IPS DF 6.9 (cell line): Measurements from ENCODE around the gene CRYGB.

ENCODE experiments used
- DNase-seq: peaks from one replicate; pipeline ENCODE4 v3.0.0-alpha.2; 2013; ENCODE audit warnings: low read depth, low spot score
- H3K27ac ChIP-seq: one replicate; pipeline ENCODE4 v1.5.1; 2013; ENCODE audit warnings: low read length, control low read depth
- H3K27me3 ChIP-seq: 2 replicates; pipeline ENCODE4 v1.6.1; 2013; ENCODE audit warnings: mild to moderate bottlenecking, low read length; ENCODE audit not compliant: control insufficient read depth, insufficient read depth
- H3K36me3 ChIP-seq: 2 replicates; pipeline ENCODE4 v1.6.1; 2013; ENCODE audit warnings: low read length; ENCODE audit not compliant: control insufficient read depth, insufficient read depth
- H3K4me1 ChIP-seq: 2 replicates; pipeline ENCODE4 v1.6.1; 2013; ENCODE audit warnings: low read length; ENCODE audit not compliant: control insufficient read depth, insufficient read depth
- H3K4me3 ChIP-seq: 2 replicates; pipeline ENCODE4 v1.5.1; 2013; ENCODE audit warnings: mild to moderate bottlenecking, low read length
- H3K9me3 ChIP-seq: 2 replicates; pipeline ENCODE4 v1.6.1; 2013; ENCODE audit warnings: low read length, inconsistent platforms; ENCODE audit not compliant: control insufficient read depth, insufficient read depth
- WGBS: extraction: QIAGEN DNeasy Blood & Tissue Kit; methylation state at CpG from one replicate; pipeline ENCODE4 v1.1.7; 2013; ENCODE audit warnings: mixed read lengths, missing lambda C conversion rate; ENCODE audit not compliant: insufficient read length, insufficient coverage; 5-methylcytosine and 5-hydroxymethylcytosine counted together

The CRYGB gene

DNA sequence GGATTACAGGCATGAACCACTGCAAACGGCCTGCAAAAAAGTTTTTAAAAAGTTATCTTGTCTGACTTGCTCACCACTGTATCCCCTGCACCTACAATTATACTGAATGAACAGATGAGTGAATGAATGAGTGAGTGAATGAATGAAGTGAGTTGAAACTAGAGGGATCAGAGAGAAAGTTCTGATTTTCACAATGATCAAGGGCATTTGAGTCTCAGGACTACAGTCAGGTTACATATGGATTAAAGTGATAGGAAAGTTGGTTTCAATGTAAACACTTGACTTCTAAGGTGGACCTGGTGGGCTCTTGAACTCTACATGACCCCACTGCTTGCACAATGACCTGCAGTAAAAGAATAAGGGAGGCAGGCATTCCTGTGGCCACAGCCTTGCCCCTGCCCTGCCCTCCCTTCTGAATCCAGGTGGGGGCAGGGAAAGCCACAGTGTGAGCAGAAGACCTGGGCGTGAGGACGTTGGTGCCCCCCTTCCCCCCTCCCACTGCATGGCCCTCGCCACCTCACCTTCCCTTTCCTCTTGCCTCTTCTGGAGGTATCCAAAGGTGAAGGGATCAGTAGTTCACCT is 33.2 kb upstream of the CRYGB start:
- Histone ChIP-seq H3K36me3 (no peaks in the 10 kb centered on the region), H3K27me3 (no peaks in the 10 kb centered on the region), H3K27ac (no peak overlapping the region), H3K4me3 (no peak overlapping the region), H3K9me3 (no peaks in the 10 kb centered on the region), H3K4me1 (peaks cover 2% of the 10 kb centered on the region; the same call in 1 of the 2 replicates)
- no peak for DNase-seq
- WGBS: no CpG with 5 or more reads among the region's 4 CpGs

DNA sequence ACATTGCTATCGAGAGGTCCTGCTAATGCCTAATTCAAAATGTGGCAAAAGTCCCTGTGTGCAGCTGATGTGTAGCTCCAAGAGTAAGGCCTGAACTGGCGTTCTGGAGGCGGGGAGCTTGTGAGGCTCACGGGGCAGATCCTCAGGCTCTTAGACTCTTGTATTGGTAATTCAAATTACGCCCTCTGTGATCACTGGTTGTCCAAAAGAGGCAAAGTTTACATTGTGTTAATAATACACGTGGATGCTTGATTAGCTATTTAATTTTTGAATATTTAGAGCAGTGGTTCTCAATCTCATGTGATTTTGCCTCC is 29.8 kb upstream of the CRYGB start:
- no peak overlapping the region for H3K4me3 ChIP-seq
- peaks cover 2% of the 10 kb centered on the region; the same call in 1 of the 2 replicates for H3K4me1 ChIP-seq
- no CpG with 5 or more reads among the region's 6 CpGs for WGBS

DNA sequence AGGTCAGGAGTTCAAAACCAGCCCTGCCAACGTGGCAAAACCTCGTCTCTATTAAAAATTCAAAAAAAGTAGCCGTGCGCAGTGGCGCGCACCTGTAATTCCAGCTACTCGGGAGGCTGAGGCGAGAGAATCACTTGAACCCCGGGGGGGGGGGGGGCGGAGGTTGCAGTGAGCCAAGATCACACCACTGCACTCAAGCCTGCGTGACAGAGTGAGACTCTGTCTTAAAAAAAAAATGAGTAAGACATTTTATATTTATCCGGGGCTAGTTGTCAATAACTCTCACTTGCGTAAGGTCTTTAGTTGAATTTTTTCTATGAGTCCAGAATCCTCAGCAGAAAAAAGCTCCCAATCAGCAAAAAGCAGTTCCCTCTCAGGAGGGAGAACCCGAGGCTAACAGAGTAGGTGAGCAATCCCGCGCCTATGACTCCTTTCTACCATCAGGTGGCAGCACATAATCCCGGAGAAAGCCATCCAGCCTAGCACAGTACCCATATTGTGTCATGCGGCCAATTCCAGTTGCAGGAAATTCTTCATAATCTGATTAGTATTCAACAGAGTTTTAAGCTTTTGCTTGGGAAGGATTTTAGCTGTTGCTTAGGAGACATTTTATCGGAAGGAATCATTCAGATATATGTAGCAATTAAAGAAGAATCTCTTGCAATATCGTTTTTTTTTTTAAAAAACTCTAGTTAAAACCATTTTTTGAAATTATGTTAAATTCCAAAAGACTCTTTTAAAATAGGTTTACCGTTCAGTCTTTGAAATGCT is 29.3 kb upstream of the CRYGB start:
- no peak overlapping the region for H3K4me3 ChIP-seq
- WGBS: no CpG with 5 or more reads among the region's 21 CpGs

More for the DNA sequence above, 29.8 kb upstream of the CRYGB start:
- DNase-seq: no peak
- H3K27ac ChIP-seq: no peak overlapping the region
- no peaks in the 10 kb centered on the region for H3K36me3 ChIP-seq
- no peaks in the 10 kb centered on the region for H3K27me3 ChIP-seq
- no peaks in the 10 kb centered on the region for H3K9me3 ChIP-seq

GRCh38 chr2:208174144-208174543 is 28.2 kb upstream of the CRYGB start:
- H3K4me1 ChIP-seq: peaks cover 2% of the 10 kb centered on the region; the same call in 1 of the 2 replicates
- H3K9me3 ChIP-seq: no peaks in the 10 kb centered on the region
- no peaks in the 10 kb centered on the region for H3K27me3 ChIP-seq
- H3K36me3 ChIP-seq: no peaks in the 10 kb centered on the region
- WGBS: no CpG with 5 or more reads among the region's 9 CpGs
- DNase-seq: no peak
- H3K27ac ChIP-seq: no peak overlapping the region
- H3K4me3 ChIP-seq: no peak overlapping the region

More for the DNA sequence above, 29.3 kb upstream of the CRYGB start:
- peak; percentile 68 for DNase-seq
- H3K9me3 ChIP-seq: no peaks in the 10 kb centered on the region
- peaks cover 2% of the 10 kb centered on the region; the same call in 1 of the 2 replicates for H3K4me1 ChIP-seq
- H3K27me3 ChIP-seq: no peaks in the 10 kb centered on the region
- H3K27ac ChIP-seq: no peak overlapping the region
- H3K36me3 ChIP-seq: no peaks in the 10 kb centered on the region

GRCh38 chr2:208172125-208172524 is 26.2 kb upstream of the CRYGB start:
- Histone ChIP-seq H3K4me1 (peaks cover 2% of the 10 kb centered on the region; the same call in 1 of the 2 replicates), H3K4me3 (no peak overlapping the region), H3K9me3 (no peaks in the 10 kb centered on the region), H3K36me3 (no peaks in the 10 kb centered on the region), H3K27me3 (no peaks in the 10 kb centered on the region), H3K27ac (no peak overlapping the region)
- DNase-seq: no peak
- no CpG with 5 or more reads among the region's 4 CpGs for WGBS

DNA sequence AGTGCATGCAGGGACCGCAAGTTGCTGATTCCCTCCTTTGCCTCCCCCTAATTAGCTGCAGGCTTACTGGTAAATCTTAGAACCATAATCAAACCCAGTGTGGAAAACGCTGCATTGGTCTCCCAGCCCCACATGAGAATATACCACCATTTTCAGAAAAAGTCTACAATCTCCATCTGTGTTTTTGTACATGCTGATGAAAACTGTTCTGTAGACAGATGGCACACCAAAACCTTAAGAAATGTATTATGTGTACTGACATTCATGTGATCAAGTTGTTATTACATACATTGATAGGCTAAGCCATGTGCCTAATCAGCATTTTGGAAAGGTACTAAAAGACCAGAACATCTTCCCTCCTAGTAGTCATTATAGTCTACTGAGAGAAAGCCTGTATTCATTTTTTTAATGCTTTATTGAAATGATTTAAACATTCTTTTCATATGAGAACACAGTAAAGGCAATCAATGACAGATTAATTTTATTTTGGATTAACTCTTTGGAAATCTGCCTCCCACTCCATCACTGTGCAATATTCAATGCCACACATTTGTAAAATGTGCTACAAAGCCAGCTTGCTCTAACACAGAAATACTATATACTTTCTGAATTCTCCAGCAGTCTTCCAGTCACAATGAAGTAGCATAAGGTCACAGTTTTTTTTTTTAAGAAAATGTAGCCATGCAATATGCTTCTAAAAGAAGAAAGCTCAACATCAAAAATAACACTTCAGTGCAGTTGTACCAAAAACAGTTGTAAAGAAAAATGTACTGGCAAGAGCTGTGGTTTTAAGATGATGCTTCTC is 19.2 kb upstream of the CRYGB start:
- DNase-seq: no peak
- WGBS: no CpG with 5 or more reads among the region's 2 CpGs
- no peaks in the 10 kb centered on the region for H3K27me3 ChIP-seq
- no peaks in the 10 kb centered on the region for H3K36me3 ChIP-seq
- no peak overlapping the region for H3K27ac ChIP-seq
- no peaks in the 10 kb centered on the region for H3K4me1 ChIP-seq
- H3K9me3 ChIP-seq: no peaks in the 10 kb centered on the region
- no peak overlapping the region for H3K4me3 ChIP-seq

GRCh38 chr2:208163489-208163888 is 17.5 kb upstream of the CRYGB start, which contains the start of gene CRYGA:
Gene CRYGA, minus strand, starts transcription at chr2:208163589. Its CDS starts 33 bp downstream, at chr2:208163556.
- no peaks in the 10 kb centered on the region for H3K27me3 ChIP-seq
- no CpG with 5 or more reads among the region's 2 CpGs for WGBS
- no peaks in the 10 kb centered on the region for H3K36me3 ChIP-seq
- H3K4me3 ChIP-seq: no peak within 1 kb of the TSS
- DNase-seq: no peak
- H3K27ac ChIP-seq: no peak within 1 kb of the TSS
- H3K9me3 ChIP-seq: no peaks in the 10 kb centered on the region
- no peaks in the 10 kb centered on the region for H3K4me1 ChIP-seq

DNA sequence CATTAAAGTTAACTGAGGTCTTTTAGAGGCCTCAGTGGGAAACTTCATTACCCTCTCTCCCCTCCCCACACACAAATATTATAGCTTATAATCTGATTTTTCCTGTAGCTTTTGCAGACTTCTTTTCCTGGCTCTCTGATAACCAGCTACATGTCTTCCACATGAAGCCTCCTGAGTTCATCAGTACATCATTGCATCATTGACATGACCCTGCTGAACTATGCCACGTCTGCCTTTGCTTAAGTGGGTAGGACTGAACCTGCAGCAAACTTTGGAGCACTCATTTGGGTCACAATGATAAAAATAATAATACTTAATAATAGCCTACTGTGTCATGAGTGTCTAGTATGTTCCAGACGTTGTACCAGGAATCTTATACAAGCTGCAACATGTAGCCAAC is 10.5 kb upstream of the CRYGB start:
- no peaks in the 10 kb centered on the region for H3K27me3 ChIP-seq
- WGBS: no CpG with 5 or more reads among the region's 2 CpGs
- H3K4me1 ChIP-seq: no peaks in the 10 kb centered on the region
- DNase-seq: no peak
- H3K4me3 ChIP-seq: no peak overlapping the region
- no peaks in the 10 kb centered on the region for H3K9me3 ChIP-seq
- no peak overlapping the region for H3K27ac ChIP-seq
- no peaks in the 10 kb centered on the region for H3K36me3 ChIP-seq

- Histone ChIP-seq H3K4me1 (no peaks in the 10 kb centered on the region), H3K36me3 (no peaks in the 10 kb centered on the region), H3K27ac (no peak overlapping the region), H3K9me3 (no peaks in the 10 kb centered on the region), H3K4me3 (no peak overlapping the region), H3K27me3 (no peaks in the 10 kb centered on the region)
- no peak for DNase-seq
Observed at GRCh38 chr2:208153156-208153555, 7.2 kb upstream of the CRYGB start.

- Histone ChIP-seq H3K36me3 (no peaks in the 10 kb centered on the region), H3K9me3 (no peaks in the 10 kb centered on the region), H3K27me3 (no peaks in the 10 kb centered on the region), H3K4me1 (0 out of 2 replicates have a peak, but pooled peaks cover 1% of the 10 kb centered on the region), H3K27ac (no peak overlapping the region), H3K4me3 (no peak overlapping the region)
- no peak for DNase-seq
- WGBS: no CpG with 5 or more reads among the region's 1 CpG
Observed at GRCh38 chr2:208150956-208151355, 5.0 kb upstream of the CRYGB start.
